HT-29 (cell line): Measurements from ENCODE around the gene DHRS3. TPM values are rescaled to one million over a fixed set of nuclear protein-coding genes. Genes with fewer than 3 reads are reported as not detected.

ENCODE experiments used
- DNase-seq: peaks from one replicate; pipeline ENCODE4 v3.0.0-alpha.2; 2015; ENCODE audit warnings: low spot score
- total RNA-seq: library from RNA; depleted of rRNA; stranded (reverse); fragments of >200 nt; shearing (Covaris generic); gene quantifications from 2 replicates; pipeline ENCODE4 v1.2.3, GENCODE V29; 2014

Gene DHRS3
- total RNA-seq, 1 experiment from 2014 or later, result 84.8 TPM

- no peak for DNase-seq
Measured at GRCh38 chr1:12640237-12640957, 22.4 kb upstream of the DHRS3 start.

GRCh38 chr1:12637693-12638092 is 19.7 kb upstream of the DHRS3 start:
- DNase-seq, result no peak

- no peak for DNase-seq
Measured at GRCh38 chr1:12636098-12636950, 18.3 kb upstream of the DHRS3 start.

GRCh38 chr1:12634696-12635202 is 16.7 kb upstream of the DHRS3 start:
- no peak for DNase-seq

DNA sequence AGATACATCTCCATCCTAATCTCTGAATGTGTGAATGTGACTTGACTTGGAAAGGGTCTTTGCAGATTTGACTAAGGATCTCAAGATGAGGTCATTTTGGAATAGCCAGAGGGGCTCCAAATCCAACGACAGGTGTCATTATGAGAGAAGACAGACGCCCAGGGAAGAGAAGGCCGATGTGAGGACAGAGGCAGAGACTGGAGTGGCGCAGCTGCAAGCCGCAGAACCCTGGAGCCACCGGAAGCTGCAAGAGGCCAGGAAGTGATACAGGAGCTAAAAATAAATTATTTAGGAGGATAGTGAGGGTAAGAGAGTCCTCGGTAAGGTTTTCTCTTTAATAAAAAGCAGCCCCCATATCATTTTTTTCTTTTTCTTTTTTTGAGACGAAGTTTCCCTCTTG is 16.1 kb upstream of the DHRS3 start:
- no peak for DNase-seq

GRCh38 chr1:12631571-12631970 is 13.6 kb upstream of the DHRS3 start:
- no peak for DNase-seq

- DNase-seq, result no peak
Measured at GRCh38 chr1:12630946-12631530, 13.0 kb upstream of the DHRS3 start.

- no peak for DNase-seq
Measured at GRCh38 chr1:12629985-12630760, 12.2 kb upstream of the DHRS3 start.

- no peak for DNase-seq
Measured at GRCh38 chr1:12629511-12629956, 11.5 kb upstream of the DHRS3 start.

DNA sequence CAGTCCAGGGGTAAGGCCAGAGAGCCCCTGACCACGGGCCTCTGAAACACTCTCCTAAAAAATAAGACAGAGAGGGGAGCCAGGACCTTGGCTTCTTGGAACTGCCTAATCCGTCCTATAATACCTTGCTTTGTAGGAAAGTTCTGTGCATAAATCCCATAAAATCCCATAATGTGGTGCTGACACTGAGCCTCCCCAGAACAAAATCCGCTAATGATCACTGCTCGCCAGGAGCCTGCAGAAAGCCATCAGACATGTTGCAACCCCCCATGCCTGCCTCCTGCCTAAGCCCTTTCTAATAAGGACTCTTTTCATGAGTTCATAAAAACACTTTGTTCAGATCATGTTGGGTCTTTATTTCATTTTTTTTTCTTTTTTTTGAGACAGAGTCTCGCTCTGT is 9.3 kb upstream of the DHRS3 start:
- DNase-seq, result no peak

- DNase-seq, result no peak
Measured at GRCh38 chr1:12626888-12627287, 8.9 kb upstream of the DHRS3 start.

DNA sequence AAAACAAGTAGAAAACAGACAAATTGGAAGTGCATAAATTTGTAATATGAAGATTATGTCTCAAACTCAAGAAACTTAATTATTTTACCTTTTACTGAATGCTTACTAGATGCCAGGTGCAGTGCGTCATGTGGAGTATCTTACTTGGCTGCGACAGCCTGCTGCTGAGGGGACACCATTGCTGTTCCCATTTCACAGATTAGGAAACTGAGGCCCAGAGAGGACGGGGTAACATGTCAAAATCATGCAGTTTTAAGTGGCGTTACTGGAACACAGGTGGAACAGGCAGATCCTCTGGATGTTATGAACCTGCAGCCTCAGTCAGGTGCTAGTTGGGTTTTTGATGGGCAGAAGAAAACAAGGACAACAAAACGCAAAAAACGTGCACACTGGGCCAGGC is 7.3 kb upstream of the DHRS3 start:
- DNase-seq, result no peak

GRCh38 chr1:12622506-12622905 is 4.5 kb upstream of the DHRS3 start:
- no peak for DNase-seq

DNA sequence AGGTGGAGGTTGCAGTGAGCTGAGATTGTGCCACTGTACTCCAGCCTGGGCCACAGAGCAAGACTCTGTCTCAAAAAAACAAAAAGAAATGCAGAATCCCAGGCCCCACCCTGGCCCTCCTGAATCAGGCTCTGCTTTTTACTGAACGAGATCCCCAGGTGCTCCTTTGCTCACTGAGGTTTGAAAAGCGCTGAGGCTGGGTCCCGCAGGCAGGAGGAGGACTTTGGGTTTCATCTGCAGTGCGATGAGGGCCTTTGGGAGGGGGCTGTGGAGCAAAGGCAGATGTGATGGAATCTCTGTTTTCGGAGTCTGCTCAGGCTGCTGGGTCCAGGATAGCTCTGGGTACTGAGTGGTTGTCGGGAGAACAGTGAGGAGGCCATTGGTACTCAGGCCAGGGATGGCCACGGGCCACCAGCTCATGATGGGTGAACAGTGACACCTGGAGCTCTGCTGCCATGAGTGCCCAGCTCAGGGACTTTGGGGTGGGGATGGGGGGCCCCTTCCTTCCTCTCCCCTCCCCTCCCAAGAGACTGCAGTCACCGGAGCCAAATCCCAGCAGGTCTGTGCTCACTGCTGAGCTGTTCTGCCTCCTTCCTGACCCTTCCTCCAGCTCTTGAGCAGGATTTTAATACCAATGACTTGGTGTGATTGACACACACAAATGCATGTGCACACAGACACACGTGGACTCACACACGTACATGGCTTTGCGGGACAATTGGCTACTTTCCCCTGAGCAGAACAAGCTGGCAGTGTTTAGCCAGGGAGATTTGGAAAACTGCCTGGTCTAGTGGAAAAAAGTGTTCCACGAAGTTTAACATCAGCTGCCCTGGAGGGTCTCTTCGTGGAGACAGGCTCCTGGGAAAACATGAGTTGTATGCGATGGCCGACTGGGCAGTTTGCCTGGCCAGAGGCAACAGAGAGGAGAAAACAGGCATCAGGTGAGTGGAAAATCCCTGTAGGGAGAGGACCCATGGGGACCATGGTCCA is 3.6 kb upstream of the DHRS3 start:
- DNase-seq, result no peak

GRCh38 chr1:12620931-12621330 is 2.9 kb upstream of the DHRS3 start:
- no peak for DNase-seq

DNA sequence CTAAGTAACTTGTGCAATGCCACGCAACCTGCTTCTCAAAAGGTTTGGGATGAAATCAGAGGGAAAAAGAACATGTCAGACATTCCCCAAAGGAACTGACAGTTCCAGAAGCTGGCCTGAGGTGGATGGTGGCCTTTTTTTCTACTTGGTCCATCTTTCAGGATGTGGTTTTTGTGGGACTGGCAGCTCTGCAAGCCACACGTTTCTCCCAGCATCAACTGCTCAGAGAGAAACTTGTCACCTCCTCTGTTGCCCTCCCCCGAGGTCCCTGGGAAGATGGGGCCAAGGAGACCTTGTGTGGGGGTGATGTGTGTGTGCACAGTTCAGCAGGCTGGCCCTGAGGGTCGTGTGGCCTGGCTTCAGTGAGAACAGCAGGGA is 2.5 kb upstream of the DHRS3 start:
- no peak for DNase-seq

DNA sequence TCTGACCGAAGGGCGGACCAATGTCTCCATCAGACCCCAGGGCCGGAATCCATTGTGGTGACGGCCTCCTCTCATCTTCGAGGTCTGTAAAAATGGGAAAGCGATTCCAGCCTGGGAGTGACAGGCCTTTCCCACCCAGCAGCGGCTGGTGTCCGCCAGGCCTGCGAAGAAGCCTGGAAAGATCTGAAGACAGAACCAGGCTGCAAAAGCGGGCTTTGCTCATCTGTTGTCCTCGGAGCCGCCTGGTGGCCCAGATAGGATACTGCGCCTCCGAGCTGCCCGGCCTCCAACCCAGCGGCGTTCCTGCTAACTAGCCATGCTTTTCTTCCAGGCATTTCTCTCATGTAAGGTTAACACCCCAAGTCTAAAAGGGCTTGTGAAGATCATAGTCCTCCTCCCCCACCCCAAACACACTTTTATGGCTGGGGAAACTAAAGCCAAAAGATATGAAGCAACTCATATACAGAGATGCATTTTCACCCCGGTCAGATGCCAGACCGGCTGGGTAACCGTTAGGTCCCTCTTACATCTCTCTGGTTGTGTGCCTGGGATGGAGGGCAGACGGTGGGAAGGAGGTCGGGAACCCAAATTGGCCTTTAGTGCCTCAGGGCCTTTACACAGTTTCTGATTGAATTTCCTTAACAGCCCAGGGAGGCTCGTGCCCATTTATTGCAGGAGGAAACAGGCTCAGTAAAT is 1.9 kb upstream of the DHRS3 start:
- peak; percentile 87 for DNase-seq

DNA sequence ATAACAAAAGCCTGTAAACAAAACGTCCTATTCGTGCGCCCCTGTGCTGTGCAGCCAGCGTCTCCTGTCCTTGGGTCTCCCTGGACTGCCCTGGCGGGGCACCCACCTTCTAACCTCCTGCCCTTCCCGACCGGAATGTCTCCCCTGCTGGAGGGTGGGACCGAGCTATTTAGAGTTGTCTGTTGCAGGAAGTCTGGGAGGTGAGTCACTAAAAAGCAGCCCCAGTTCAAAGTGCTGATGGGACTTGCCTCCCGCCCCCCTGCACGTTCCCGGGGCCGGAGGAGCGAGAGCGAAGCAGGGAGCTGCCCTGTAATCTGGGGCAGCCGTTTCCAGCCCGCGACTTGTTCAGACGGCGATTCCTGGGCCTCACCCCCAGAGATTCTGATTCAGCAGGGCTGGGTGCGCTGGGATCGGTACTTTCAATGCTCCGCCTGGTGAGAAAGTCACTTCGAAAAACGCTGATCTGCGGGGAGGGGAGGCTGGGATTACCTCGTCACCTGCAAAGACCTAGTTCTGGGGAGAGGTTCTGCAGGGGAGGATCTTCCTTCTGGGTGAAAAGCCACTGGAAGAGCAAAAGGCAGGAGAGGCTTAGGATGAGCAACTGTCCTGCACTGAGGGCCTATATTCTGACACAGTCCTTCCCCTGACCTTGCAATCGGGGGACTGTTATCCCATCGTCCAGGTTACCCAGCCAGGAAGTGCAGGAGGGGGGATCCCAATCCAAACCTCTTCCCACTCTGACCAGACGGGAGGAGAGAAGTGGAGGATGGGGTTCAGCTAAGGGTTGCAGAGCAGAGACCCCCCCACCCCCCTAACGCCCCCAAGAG is 1.2 kb upstream of the DHRS3 start:
- peak; percentile 86 for DNase-seq

DNA sequence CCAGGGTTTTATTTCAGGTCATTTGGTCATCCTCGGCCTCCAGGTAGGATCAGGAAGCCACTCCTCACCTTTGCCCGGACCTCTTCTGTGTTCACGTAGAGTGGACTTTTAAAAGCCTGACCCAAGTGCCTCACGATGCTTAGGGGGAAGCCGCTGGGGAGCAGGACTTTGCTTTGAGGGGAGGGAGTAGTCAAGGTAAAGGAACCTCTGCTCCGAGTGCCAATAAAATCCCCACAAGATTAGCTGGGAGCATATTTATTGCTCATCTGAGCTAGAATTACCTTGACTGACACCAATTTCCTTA is 603 bp upstream of the DHRS3 start:
- DNase-seq, result no peak
